DND-41 (cell line): Measurements from ENCODE around the gene NDUFA6.
"Not testable (repeated sequence)": the region's sequence is repeated elsewhere in the genome, so short reads cannot be mapped to it uniquely, and the experiment has no call there.

Source experiments
- EZH2 ChIP-seq: IDR thresholded peaks from 3 replicates; pipeline ENCODE4 v1.6.1; 2012; ENCODE audit warnings: borderline replicate concordance, low read depth, mild to moderate bottlenecking, moderate library complexity, low read length, inconsistent platforms; ENCODE audit not compliant: severe bottlenecking
- TF ChIP-seq, protein P1 (sequence below): IDR thresholded peaks from 2 replicates; pipeline ENCODE4 v1.5.1; 2012; ENCODE audit warnings: borderline replicate concordance, low read length, moderate library complexity, mild to moderate bottlenecking; ENCODE audit not compliant: poor library complexity, severe bottlenecking; ENCODE audit errors: extremely low read depth

DNA sequence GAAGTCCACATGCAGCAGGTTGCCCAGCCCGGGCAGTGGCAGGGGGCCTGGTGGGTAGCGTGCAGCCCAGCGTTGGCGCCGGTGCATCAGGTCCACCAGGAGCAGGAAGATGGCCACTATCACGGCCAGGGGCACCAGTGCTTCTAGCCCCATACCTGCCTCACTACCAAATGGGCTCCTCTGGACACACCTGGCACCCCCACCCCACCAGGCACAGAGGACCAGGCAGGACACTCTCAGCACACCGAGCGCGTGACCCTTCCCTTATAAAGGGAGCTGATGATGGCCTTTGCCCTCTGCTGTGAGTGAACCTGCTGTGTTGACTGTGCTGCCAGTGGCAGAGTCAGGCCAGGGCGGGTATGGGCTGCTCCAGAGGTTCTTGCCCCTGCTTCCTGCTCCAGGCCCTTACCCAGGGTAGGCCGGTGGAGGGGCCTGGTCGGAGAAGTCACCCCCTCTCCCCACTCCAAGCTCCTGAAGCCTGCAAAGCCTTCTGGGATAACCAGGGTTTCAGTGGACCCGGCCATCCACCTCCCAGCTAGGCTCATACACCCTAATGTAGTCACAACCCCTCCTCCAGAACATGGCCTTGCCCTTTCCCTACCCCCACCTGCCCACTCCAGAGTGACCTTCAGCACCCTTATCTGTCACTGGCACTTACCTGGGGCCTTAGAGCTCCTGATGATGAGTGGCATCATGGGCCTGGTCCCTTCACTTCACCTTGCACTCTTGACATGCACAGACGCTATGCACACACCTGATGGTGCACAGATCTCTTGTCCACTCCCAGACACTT, 40.3 kb upstream of the NDUFA6 start, which contains the start of gene CYP2D6:
- TF ChIP-seq, protein P1, sequence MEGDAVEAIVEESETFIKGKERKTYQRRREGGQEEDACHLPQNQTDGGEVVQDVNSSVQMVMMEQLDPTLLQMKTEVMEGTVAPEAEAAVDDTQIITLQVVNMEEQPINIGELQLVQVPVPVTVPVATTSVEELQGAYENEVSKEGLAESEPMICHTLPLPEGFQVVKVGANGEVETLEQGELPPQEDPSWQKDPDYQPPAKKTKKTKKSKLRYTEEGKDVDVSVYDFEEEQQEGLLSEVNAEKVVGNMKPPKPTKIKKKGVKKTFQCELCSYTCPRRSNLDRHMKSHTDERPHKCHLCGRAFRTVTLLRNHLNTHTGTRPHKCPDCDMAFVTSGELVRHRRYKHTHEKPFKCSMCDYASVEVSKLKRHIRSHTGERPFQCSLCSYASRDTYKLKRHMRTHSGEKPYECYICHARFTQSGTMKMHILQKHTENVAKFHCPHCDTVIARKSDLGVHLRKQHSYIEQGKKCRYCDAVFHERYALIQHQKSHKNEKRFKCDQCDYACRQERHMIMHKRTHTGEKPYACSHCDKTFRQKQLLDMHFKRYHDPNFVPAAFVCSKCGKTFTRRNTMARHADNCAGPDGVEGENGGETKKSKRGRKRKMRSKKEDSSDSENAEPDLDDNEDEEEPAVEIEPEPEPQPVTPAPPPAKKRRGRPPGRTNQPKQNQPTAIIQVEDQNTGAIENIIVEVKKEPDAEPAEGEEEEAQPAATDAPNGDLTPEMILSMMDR = not testable (repeated sequence)
- not testable (repeated sequence) for TF ChIP-seq EZH2
